ENCODE results near the gene SPEF1.

The SPEF1 gene

DNA sequence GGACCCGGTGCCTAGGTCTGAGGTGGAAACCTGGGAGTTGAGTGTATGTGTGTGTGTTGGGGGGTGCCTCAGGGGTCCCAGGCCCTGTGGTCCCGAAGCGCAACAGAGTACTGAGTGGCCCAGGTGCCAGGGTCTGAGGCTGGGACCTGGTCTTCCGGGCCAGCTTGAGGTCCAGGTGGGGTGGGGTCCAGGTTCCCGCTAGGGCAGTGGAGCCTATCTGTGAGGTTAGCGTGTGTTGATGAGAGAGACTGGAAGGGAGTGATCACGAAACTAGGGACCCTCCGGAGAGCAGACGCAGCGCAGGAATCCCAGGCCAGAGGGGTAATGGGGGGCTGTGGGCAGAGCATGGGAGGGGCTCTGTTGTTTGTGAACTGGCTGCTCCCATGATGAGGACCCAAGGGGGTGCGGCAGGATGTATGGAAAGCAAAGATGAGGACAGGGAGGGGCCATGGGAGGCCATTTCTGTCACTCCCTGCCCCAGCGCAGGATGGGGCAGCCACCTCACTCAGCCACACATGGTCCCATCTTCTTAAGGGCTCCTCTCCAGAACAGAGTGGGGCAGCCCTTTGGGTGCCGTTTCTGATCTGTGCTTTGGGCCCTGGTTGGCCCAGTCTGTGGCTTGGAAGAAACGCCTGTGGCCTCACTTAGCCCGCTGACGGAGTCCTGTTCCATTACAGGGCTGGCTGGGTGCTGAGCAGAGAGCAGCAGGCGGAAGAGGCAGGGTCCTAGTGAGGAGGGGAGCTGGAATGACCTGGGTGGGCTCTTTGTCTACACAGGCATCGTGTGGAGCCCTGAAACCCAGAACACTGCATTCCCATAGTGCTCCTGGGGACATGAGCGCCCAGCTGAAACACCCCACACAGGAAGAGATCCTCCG, 47.9 kb downstream of the SPEF1 start:
- H3K4me3 ChIP-seq (ENCODE audit: low read depth, low read length) = no peak overlapping the region
- DNase-seq (ENCODE audit: low read depth) = no peak
- TF ChIP-seq, protein P1, sequence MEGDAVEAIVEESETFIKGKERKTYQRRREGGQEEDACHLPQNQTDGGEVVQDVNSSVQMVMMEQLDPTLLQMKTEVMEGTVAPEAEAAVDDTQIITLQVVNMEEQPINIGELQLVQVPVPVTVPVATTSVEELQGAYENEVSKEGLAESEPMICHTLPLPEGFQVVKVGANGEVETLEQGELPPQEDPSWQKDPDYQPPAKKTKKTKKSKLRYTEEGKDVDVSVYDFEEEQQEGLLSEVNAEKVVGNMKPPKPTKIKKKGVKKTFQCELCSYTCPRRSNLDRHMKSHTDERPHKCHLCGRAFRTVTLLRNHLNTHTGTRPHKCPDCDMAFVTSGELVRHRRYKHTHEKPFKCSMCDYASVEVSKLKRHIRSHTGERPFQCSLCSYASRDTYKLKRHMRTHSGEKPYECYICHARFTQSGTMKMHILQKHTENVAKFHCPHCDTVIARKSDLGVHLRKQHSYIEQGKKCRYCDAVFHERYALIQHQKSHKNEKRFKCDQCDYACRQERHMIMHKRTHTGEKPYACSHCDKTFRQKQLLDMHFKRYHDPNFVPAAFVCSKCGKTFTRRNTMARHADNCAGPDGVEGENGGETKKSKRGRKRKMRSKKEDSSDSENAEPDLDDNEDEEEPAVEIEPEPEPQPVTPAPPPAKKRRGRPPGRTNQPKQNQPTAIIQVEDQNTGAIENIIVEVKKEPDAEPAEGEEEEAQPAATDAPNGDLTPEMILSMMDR (conservative IDR thresholded peaks at IDR 0.05; ENCODE audit: low read depth, low read length) = no peak

DNA sequence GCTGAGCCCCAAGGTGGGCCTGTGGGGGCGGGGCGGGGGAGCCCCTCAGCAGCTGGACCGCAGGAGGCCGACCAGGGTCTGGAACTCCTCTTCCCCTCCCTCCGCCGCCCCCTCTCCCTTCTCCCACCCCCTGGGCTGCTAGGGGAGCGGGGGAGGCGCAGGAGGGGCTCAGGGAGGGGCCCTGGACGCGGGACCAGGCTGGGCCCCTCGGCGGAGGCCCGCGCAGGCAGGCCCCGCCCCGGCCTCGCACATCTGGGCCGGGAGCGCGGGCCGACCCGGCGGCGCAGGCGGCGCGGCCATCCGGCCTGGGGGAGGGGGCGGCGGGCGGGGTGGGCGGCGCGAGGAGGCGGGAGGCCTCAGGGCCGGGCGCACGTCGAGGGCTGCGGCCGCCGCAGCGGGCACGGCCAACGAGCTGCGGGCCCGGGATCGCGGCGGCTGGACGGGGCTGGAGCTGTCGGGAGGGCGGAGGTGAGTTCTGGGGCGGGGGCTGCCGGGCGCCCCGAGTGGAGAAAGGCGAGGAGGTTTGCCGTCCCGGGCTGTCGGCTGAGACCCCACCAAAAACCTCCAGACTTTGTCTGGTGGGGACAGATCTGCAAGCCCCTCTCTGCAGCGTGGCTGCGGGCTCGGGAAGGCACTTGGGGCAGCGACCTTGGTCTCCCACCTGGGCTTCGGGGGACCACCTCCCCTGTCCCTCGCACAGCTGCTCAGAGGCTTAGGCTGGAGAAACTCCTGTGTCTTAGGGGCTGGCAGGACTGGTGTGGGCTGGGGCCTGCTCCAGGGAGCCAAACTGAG, 48.7 kb downstream of the SPEF1 start, which contains the start of gene HSPA12B:
Gene HSPA12B (plus strand): TSS at position 359 of the 792 bp plus-strand sequence. CDS start 5,990 bp downstream, outside the sequence.
- H3K4me3 ChIP-seq (ENCODE audit: low read depth, low read length) = no peak within 1 kb of the TSS
- TF ChIP-seq, protein P1 (conservative IDR thresholded peaks at IDR 0.05; ENCODE audit: low read depth, low read length) = no peak
- DNase-seq (ENCODE audit: low read depth) = no peak

DNA sequence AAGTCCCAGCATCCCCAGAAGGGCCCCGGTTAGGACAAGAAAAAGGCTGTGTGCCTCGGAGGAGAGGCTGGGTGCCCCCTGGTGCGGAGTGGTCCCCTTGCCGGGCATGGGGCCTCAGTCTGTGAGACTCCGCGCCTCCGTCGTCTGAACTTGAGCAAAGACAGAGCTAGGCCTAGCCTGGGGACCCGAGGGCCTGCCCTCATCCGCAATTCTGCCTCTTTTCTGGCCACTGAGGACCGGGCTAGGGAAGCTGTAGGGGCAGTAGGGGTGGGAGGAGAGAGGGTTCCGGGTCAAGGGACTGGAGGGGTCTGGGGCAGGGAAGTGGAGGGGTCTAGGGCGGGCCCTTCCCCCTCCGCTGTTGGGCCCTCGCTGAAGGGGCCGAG, 49.3 kb downstream of the SPEF1 start:
- no peak overlapping the region for H3K4me3 ChIP-seq (ENCODE audit: low read depth, low read length)
- no peak for DNase-seq (ENCODE audit: low read depth)
- TF ChIP-seq, protein P1 (conservative IDR thresholded peaks at IDR 0.05; ENCODE audit: low read depth, low read length) = no peak

DNA sequence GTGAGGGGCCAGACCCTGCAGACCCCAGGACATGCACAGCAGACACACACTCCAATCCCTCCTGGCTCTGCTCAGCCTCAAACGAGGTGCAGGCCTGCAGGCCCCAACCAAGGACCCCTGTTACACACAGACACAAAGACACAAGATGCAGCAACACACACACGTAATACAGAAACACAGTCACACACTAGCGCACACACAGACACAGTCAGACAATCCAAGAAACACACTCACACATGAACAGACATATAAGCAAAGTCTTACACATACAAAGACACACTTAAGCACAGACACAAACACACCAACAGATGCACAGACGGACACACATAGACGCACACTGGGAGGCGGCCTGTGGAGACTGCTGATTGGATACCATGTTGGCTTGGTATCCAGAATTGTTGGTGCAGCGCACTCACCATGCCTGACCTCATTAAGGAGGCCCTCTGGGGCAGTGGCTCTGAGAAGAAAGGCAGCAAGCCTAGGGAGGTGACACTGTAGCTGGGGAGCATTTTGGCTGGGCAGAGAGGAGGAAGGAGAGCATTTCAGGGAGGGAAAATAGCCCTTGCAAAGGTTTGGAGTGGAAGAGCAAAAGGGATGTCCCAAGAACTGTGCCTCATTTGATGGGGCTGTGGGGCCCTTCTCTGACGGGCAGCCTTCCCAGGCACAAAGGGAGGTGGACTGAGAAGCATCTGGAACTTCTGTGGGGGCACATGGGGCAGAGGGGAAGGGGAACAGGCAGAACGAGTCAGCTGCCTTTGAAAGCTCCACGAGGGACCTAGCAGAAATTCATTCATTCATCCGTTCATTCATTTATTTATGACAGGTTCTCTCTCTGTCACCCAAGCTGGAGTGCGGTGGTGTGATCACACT, 50.2 kb downstream of the SPEF1 start:
- DNase-seq (ENCODE audit: low read depth) = no peak
- no peak overlapping the region for H3K4me3 ChIP-seq (ENCODE audit: low read depth, low read length)
- TF ChIP-seq, protein P1 (conservative IDR thresholded peaks at IDR 0.05; ENCODE audit: low read depth, low read length) = no peak

DNA sequence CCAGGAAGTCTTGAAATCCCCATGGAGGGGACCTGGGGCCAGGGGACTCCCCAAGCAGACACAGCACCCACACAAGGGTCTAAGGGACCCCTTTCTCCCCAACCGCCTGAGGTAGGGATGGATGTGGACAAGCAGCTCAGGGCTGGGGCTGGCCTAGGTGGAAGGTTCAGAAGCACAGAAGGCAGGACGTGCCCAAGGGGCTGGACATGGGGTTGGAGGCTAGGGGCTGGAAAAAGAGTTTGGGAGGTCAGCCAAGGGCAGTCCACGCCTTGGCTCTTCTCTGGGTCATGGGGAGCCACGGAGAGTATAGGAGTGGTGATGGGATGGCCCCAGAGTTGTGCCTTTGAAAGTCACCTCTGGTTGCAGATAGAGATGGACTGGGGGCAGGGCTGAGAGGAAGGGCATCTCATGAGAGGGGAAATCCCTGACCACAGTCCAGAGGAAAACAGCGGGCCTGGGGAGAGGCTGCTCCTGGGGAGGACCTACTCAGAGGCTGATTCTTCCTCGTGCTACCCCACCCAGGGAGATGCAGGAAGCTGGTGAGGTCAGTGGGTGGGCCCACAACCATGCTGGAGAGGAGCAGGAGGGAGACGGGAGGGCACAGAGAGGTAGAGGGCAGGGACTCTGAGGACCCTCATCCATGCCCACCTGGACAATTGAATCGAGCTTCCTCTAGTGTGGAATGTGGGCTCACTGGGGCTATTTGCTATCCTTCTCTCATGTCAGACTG, 51.3 kb downstream of the SPEF1 start:
- no peak for DNase-seq (ENCODE audit: low read depth)
- no peak overlapping the region for H3K4me3 ChIP-seq (ENCODE audit: low read depth, low read length)
- TF ChIP-seq, protein P1 (conservative IDR thresholded peaks at IDR 0.05; ENCODE audit: low read depth, low read length) = no peak

DNA sequence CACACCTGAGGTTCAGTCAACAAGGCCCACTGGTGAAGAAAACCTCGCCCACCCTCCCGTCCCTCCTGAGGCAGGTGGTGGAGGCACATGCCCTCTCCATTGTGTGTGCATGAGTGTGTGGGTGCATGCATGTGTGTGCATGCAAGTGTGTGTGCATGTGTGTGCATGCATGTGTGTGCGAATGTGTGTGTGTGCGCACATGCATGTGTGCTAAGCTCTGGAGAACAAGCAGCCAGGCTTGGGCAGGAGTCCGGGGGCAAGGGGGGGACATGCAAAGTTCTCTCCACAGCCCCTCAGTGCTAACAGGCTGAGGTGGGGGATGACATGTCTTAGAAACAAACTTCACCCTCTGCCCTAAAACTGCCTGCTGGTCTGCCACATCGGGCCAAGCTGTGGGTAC, 51.9 kb downstream of the SPEF1 start:
- no peak for DNase-seq (ENCODE audit: low read depth)
- TF ChIP-seq, protein P1 (conservative IDR thresholded peaks at IDR 0.05; ENCODE audit: low read depth, low read length) = no peak
- no peak overlapping the region for H3K4me3 ChIP-seq (ENCODE audit: low read depth, low read length)

All from choroid plexus epithelial cell (primary cell).